Left forelimb (tissue), 1 donor: ENCODE data around the gene NUP160.
A peak's percentile ranks its signal among the peaks of the same experiment; 100 is the strongest.
"Not testable (repeated sequence)": the region's sequence is repeated elsewhere in the genome, so short reads cannot be mapped to it uniquely, and the experiment has no call there.

Experiments
- DNase-seq: peaks from one replicate; pipeline ENCODE4 v3.0.0-alpha.2; 2018; ENCODE audit warnings: low spot score

The NUP160 gene

GRCh38 chr11:47786373-47786772, 61.8 kb downstream of the NUP160 start:
- no peak for DNase-seq

- DNase-seq: no peak
Measured at GRCh38 chr11:47784785-47785381, 63.3 kb downstream of the NUP160 start.

- DNase-seq: no peak
Measured at GRCh38 chr11:47783087-47783610, 65.0 kb downstream of the NUP160 start.

GRCh38 chr11:47778878-47779483, 69.2 kb downstream of the NUP160 start:
- no peak for DNase-seq

GRCh38 chr11:47775240-47775869, 72.8 kb downstream of the NUP160 start:
- DNase-seq: no peak

- DNase-seq: no peak
Measured at GRCh38 chr11:47773882-47774281, 74.3 kb downstream of the NUP160 start.

GRCh38 chr11:47769556-47769955, 78.6 kb downstream of the NUP160 start:
- not testable (repeated sequence) for DNase-seq

- peak; percentile 75 for DNase-seq
Measured at GRCh38 chr11:47768101-47768612, 80.0 kb downstream of the NUP160 start.

- peak; percentile 73 for DNase-seq
Measured at GRCh38 chr11:47766509-47767227, 81.5 kb downstream of the NUP160 start.

GRCh38 chr11:47765086-47765485, 83.1 kb downstream of the NUP160 start:
- DNase-seq: no peak

GRCh38 chr11:47759291-47759690, 88.9 kb downstream of the NUP160 start:
- not testable (repeated sequence) for DNase-seq

GRCh38 chr11:47756208-47756607, 91.9 kb downstream of the NUP160 start:
- DNase-seq: no peak

- no peak for DNase-seq
Measured at GRCh38 chr11:47750725-47751124, 97.4 kb downstream of the NUP160 start.

- not testable (repeated sequence) for DNase-seq
Measured at GRCh38 chr11:47742494-47742893, 105.7 kb downstream of the NUP160 start.

- DNase-seq: not testable (repeated sequence)
Measured at GRCh38 chr11:47737817-47738216, 110.3 kb downstream of the NUP160 start.

GRCh38 chr11:47732271-47732670, 115.9 kb downstream of the NUP160 start:
- DNase-seq: no peak

GRCh38 chr11:47731475-47731874, 116.7 kb downstream of the NUP160 start:
- no peak for DNase-seq
